GM20431 (cell line): Measurements from ENCODE around the gene TOGARAM2.
"Not testable (repeated sequence)": the region's sequence is repeated elsewhere in the genome, so short reads cannot be mapped to it uniquely, and the experiment has no call there.

Source experiments
- in situ Hi-C: fragments of 300-500 bp; cut with MseI, MboI; formaldehyde crosslinking; loops from one replicate; pipeline ENCODE4 v1.15.0; 2020; ENCODE audit warnings: low sequenced_read_pairs; ENCODE audit not compliant: unreplicated experiment

Gene TOGARAM2

DNA sequence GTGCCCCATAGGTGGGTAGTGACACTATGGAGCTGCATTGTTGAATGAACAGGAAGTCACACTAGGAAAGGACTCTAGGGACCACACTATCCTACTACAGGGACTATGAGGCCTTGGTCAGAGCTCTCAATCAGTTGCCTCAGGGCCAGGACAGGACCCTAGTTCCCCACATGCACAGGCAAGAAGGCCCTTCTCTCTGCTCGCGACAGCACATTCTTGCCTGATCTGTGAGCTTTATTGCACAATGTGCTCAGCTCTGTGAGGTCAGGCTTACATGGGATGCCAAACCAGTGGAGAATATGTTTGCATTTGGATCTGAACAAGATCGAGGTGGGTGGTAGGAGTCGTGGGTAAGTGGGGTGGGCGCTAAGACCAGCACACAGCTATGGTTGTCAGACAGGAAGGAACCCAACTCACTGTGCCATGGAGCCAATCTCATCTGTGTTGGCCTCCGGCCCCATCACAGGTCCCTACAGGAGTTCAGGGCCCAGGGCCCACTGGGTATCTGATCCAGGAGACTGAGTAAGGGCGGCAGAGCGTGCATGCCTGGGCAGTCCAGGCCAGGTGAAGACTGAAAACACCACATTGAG is 85.3 kb downstream of the TOGARAM2 start:
- in situ Hi-C loops, result no loop called here

GRCh38 chr2:29066997-29067605 is 86.0 kb downstream of the TOGARAM2 start:
- in situ Hi-C loops, result no loop called here

GRCh38 chr2:29068513-29068912 is 87.4 kb downstream of the TOGARAM2 start:
- in situ Hi-C loops, result no loop called here

DNA sequence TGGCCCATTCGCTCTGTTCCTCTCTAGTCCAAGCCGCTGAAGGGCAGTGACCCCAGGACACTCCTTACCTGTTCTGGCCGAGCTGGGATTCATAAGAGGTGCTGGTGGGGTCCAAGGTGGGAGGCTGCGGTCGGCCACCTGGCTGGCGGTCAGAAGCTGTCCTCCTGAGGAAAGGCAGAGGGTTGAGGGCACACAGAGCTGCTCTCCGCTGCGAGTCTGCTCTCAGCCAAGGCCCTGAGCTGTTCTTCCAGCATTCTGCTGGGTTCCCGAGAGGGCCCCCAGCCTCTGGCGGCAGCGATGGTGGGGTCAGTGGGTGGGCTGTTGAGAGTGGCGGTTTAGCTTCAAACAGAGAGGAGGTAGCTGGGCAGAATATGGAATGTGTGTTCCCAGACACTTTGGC is 89.4 kb downstream of the TOGARAM2 start:
- in situ Hi-C loops, result no loop called here

GRCh38 chr2:29071032-29071975 is 90.2 kb downstream of the TOGARAM2 start:
- in situ Hi-C loops, result no loop called here

DNA sequence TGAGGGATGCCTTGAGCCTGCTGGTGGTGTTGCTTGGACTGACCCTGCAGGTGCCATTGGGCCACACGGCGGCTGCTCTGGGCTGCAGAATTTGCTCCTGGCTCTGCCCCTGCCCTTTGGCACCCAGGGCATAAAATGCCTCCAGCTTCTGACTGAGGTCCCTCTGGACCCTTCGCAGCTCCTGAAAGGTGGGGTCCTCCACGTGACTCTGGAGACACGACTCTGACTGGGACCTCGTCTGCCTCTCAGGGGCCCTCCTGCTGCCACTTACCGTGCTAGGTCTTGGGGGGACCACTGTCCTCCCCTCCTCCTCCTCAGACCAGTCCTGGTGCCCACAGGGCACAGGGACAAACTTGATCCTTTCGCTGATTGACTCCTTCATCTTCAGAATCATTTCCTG is 91.2 kb downstream of the TOGARAM2 start:
- in situ Hi-C loops, result no loop called here

- in situ Hi-C loops, result no loop called here
Observed at GRCh38 chr2:29072971-29073725, 92.0 kb downstream of the TOGARAM2 start.

DNA sequence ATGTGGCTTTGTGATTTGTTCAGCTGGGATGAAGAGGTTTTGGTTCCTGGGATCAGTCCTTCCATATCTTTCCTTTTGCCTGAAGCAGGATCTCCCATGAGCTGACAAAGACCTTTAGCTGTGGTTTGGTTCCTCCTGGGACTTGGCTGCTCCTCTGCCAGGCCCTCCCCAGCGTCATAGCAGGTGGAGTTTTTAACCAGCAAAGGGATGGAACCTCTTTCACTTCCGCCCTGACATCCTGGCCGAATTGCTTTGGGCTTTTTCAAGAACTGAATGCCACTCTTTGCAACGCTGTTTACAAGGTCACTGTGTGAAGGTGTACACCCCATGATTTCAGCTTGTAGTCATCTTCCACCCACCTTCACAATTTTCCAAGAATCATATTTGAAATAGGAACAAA is 92.8 kb downstream of the TOGARAM2 start:
- in situ Hi-C loops, result no loop called here

GRCh38 chr2:29074411-29074810 is 93.3 kb downstream of the TOGARAM2 start, which contains the start of gene PCARE:
Gene PCARE, minus strand, starts transcription at chr2:29074523. Its CDS starts 262 bp downstream, at chr2:29074261.
- in situ Hi-C loops, result no loop called here

GRCh38 chr2:29075894-29076705 is 95.0 kb downstream of the TOGARAM2 start:
- in situ Hi-C loops, result no loop called here

GRCh38 chr2:29079887-29080286 is 98.8 kb downstream of the TOGARAM2 start:
- in situ Hi-C loops, result no loop called here

- in situ Hi-C loops, result no loop called here
Observed at GRCh38 chr2:29080886-29081743, 100.0 kb downstream of the TOGARAM2 start.

DNA sequence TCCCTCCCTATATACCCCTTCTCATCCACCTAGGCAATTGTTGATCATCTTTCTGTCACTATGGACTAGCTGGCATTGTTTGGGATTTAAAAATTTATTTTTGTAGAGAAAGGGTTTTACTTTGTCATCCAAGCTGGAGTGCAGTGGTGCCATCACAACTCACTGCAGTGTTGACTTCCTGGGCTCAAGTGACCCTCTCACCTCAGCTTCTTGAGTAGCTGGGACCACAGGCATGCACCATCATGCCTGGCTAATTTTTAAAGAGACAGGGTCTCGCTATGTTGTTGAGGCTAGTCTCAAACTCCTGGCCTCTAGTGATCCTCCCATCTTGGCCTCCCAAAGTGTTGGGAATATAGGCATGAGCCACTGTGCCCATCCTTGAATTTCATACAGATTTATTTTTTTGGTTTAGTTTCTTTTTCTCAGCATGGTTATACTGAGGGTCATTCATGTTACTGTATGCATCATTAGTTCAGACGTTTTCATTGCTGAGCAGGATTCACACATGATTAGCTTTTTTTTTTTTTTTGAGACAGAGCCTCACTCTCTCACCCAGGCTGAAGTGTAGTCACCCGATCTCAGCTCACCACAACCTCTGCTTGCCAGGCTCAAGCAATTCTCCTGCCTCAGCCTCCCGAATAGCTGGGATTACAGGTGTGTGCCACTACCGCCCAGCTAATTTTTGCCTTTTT is 101.9 kb downstream of the TOGARAM2 start:
- in situ Hi-C loops, result no loop called here

DNA sequence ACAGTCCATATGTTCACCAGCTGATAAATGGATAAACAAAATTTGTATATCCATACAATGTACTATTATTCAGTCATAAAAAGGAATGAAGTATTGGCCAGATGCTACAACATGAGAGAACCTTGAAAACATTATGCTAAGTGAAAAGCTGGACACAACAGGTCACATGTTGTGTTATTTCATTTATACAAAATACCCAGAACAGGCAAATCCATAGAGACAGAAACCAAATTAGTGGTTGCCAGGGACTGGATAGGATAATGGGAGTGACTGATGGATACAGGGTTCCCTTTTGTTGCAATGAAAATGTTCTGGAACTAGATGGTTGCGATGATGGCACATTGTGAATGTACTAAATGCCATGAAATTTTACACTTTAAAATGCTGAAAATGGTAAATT is 103.5 kb downstream of the TOGARAM2 start:
- in situ Hi-C loops, result no loop called here

DNA sequence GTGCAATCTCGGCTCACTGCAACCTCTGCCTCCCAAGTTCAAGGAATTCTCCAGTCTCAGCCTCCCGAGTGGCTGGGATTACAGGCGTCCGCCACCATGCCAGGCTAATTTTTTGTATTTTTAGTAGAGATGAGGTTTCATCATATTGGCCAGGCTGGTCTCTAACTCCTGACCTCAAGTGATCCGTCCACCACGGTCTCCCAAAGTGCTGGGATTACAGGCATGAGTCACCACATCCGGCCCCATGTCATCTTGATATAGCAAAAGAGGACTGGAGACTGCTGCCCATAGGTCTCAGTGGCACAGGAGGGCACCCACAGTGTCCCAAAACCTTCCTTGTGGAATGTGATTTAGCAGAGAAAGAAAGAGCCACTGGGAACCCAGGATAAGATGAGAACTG is 109.2 kb downstream of the TOGARAM2 start:
- in situ Hi-C loops, result not testable (repeated sequence)

DNA sequence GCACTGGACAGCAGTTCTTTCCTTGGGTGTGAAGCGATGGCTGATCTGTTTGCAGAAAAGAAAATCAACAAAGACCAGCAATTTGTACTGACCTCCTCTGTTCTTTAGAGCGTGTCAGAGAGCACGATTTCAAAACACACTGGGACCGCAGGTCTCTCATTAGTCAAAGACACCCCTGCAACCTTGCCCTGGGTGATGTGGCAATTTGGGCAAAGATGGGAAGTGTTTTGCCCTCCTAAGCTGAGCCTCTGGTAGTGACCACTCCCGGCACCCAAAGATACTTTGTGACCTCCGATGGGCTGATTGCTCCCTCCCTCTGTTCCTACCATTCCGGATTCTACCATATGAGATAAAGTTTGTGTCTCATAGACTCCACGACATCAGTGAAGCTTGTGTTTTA is 115.9 kb downstream of the TOGARAM2 start:
- in situ Hi-C loops, result no loop called here

GRCh38 chr2:29097569-29097968 is 116.5 kb downstream of the TOGARAM2 start:
- in situ Hi-C loops, result no loop called here

DNA sequence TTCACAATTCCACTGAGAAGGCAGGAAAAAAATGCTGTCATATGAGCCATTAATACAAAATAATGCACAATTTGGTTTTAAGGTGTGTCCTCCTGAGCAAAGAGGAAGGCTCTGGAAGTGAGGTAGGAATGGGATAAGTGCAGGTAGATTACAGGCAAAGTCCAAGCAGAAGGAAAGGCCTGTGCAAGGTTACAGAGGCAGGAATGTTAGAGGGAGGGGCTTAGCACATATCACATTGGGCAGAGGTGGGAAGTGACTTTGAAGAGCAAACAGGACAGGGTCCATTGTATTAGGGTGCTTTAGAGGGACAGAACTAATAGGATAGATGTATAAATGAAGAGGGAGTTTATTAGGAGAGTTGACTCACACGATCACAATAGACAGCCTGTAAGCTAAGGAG is 119.5 kb downstream of the TOGARAM2 start:
- in situ Hi-C loops, result no loop called here
